Neural progenitor cell (in vitro differentiated cells): ENCODE results near the gene TMCC1.

ENCODE experiments used
- EZH2 ChIP-seq: fragments of 200-600 bp; sonication (generic); IDR thresholded peaks from 2 replicates; pipeline ENCODE4 v1.6.1; 2017; ENCODE audit warnings: antibody characterized with exemption, mild to moderate bottlenecking, moderate library complexity
- EZH2phosphoT487 ChIP-seq: fragments of 200-600 bp; sonication (generic); IDR thresholded peaks from 2 replicates; pipeline ENCODE4 v1.6.1; 2017; ENCODE audit warnings: antibody characterized with exemption
- TF ChIP-seq, protein P1 (sequence below): fragments of 200-600 bp; sonication (generic); IDR thresholded peaks from 2 replicates; pipeline ENCODE4 v1.5.1; 2017; ENCODE audit warnings: antibody characterized with exemption, mild to moderate bottlenecking

DNA sequence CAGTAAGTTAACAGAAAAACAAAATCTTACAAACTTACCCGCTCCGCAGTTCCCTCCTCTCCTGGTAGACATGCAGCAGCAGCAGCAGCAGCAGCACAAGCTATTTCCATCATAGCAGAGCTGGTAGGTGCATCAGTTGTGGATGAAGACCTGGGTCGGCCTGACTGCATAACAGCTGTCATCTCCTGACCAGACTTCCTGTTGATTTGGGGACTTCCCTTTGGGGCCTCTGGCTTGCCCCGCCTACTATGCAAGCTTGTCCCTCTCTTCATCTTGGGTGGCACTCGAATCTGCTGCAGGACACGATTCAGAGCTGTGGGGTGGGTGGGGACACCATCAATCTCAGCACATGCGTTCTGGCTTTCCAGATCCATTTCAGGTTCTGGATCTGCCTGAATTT, 65.7 kb downstream of the TMCC1 start:
- TF ChIP-seq, protein P1, sequence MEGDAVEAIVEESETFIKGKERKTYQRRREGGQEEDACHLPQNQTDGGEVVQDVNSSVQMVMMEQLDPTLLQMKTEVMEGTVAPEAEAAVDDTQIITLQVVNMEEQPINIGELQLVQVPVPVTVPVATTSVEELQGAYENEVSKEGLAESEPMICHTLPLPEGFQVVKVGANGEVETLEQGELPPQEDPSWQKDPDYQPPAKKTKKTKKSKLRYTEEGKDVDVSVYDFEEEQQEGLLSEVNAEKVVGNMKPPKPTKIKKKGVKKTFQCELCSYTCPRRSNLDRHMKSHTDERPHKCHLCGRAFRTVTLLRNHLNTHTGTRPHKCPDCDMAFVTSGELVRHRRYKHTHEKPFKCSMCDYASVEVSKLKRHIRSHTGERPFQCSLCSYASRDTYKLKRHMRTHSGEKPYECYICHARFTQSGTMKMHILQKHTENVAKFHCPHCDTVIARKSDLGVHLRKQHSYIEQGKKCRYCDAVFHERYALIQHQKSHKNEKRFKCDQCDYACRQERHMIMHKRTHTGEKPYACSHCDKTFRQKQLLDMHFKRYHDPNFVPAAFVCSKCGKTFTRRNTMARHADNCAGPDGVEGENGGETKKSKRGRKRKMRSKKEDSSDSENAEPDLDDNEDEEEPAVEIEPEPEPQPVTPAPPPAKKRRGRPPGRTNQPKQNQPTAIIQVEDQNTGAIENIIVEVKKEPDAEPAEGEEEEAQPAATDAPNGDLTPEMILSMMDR: no peak
- TF ChIP-seq EZH2: no peak
- no peak for TF ChIP-seq EZH2phosphoT487
